ENCODE results near the gene KLHL18.
"Not testable (repeated sequence)": the region's sequence is repeated elsewhere in the genome, so short reads cannot be mapped to it uniquely, and the experiment has no call there.

The KLHL18 gene

GRCh38 chr3:47315069-47315647 is 32.4 kb downstream of the KLHL18 start:
- no peak for DNase-seq

DNA sequence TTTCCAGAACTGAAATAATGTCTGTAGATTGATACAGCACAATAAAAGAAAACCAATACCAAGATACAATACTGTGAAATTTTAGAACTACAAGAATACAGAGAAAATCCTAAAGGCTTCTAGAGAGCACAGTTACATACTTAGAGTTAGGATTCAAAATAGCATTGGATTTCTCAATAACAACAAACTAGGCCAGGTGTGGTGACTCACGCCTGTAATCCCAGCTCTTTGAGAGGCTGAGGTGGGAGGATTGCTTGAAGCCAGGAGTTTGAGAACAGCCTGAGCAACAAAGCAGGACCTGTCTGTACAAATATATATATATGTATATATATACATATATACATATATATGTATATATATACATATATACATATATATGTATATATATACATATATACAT is 33.4 kb downstream of the KLHL18 start:
- DNase-seq, result not testable (repeated sequence)

DNA sequence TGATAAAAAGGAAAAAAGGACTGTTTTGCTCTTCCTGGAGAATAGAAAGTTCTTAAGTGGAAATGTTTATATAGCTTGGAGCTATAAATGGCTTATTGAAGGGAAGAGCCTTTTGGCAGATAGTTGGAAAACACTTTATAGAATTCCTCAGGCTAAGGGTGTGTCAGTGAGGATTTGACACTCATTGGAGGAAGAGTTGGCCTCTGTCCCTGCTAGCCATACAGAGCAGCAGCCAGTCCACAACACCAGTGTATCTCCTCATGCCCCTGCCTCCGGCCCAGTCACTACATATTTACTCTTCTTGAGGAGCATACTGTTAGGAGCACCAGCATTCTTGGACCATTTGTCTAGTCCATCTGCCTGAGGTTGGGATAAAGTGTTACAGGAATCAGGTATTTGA is 36.2 kb downstream of the KLHL18 start:
- DNase-seq, result no peak

- DNase-seq, result no peak
These were observed 37.2 kb downstream of the KLHL18 start for GRCh38 chr3:47319956-47320355.

GRCh38 chr3:47323431-47324277 is 40.9 kb downstream of the KLHL18 start:
- DNase-seq, result no peak

GRCh38 chr3:47324278-47324865 is 41.6 kb downstream of the KLHL18 start:
- peak; percentile 9 for DNase-seq

DNA sequence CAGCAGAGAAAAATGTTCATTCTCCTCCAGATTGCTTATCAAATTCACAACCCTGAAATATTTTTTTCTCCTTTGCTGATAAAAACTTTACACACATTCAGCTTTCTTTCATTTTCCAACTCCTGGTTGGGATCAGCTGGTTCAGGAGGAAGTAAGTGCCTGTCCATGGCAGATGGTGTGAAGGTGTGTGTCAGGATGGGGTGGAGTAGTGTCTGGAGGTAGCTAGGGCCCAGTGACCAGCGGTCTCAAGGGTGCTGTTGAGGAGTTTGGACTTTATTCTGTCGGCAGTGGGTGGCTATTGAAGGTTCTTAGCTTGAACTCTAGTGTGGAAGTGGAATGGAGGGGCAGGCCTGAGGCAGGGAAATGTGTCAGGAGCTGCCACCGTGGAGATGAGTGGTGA is 51.2 kb downstream of the KLHL18 start:
- no peak for DNase-seq

GRCh38 chr3:47337656-47338055 is 54.9 kb downstream of the KLHL18 start:
- DNase-seq, result no peak

- DNase-seq, result no peak
These were observed 57.2 kb downstream of the KLHL18 start for GRCh38 chr3:47339951-47340350.

- no peak for DNase-seq
These were observed 58.1 kb downstream of the KLHL18 start for GRCh38 chr3:47340866-47341265.

DNA sequence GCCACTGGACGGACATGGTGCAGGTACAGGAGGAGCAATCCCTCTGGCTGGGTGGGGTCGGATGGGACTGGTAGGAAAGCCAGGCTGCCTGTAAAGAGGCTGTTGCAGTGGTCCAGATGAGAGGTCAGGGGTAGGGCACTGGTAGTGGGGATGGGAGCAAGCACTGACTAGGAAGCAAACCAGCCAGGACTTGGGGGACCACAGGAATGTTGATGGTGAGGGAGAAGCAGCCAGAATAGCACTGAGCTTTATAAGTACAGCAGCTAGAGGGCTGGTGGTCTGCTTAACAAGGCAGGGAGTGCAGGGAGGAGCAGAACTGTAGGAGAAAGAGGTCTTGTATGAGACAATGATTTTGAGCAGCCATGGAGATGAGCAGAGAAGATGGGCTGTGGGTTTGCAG is 59.4 kb downstream of the KLHL18 start:
- DNase-seq, result no peak

DNA sequence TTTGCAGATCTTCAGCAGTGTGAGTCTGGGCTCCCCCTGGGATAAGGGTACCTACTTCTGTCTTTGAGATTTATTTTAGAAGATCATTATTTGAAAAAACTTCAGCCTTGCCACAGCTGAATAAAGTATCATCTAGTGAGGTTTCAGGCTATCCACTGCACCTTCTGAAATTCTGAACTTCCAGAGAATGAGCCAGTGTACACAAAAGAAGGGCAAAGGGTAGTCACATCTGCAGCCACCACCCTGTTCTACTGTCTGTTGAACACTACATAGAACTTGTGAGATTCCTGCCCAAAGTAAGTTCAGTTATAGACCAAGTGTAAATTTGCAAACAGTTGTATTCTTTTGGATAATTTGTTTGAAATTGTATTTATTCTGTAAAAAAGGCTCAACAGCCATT is 60.1 kb downstream of the KLHL18 start:
- no peak for DNase-seq

GRCh38 chr3:47343471-47343971 is 60.8 kb downstream of the KLHL18 start:
- no peak for DNase-seq

GRCh38 chr3:47344971-47345370 is 62.2 kb downstream of the KLHL18 start:
- no peak for DNase-seq

GRCh38 chr3:47347217-47347801 is 64.6 kb downstream of the KLHL18 start:
- DNase-seq, result no peak

GRCh38 chr3:47348411-47349154 is 65.8 kb downstream of the KLHL18 start:
- DNase-seq, result no peak

GRCh38 chr3:47355010-47355409 is 72.3 kb downstream of the KLHL18 start:
- no peak for DNase-seq

DNA sequence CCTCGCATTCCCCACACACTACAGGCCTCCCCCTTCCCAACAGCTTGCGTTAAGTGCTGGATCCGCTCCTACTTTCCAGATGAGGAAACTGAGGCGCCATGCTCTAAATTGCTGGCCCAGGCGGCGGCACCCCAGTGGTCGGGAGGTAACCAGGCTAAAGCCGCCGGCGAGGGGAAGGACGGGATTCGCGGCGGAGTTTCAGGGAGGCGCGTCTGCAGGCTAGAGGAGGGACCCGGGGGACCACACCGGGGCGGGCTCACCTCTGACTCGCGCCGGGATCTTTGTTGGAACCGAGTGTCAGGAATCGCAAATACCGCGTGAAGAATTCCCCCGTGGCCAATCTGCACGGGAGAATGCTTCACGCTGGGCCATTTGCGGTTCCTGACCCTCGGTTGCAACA is 73.5 kb downstream of the KLHL18 start:
- no peak for DNase-seq

DNA sequence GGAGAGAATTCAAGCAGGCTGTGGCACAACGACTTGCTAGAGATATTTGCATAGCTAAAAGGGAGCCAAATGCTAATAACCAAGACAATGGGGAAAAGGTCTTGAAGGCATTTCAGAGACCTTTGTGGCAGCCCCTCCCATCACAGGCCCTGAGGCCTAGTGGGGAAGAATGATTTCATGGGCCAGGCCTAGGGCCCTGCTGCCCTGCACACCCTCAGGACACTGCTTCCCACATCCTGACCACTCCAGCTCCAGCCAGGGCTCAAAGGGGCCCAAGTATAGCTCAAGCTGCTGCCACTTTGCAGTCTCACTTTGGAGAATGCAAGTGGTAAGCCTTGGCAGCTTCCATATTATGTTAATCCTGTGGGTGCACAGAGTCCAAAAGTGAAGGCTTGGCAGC is 76.6 kb downstream of the KLHL18 start:
- no peak for DNase-seq

DNA sequence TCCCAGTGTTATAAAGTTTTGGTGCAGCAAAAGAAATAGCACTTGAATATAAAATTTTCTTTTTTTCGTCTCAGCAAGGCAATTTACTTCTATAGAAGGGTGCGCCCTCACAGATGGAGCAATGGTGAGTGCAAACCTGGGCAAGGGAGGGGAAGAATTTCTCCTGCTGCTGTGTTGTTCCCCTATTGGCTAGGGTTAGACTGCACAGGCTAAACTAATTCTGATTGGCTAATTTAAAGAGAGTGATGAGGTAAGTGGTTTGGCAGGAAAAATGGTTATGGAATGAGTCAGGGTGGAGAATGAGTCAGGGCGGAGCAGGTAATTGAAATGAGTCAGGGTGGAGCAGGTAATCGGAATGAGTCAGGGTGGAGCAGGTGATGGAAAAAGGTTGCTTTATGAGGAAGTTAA is 77.4 kb downstream of the KLHL18 start:
- not testable (repeated sequence) for DNase-seq

DNA sequence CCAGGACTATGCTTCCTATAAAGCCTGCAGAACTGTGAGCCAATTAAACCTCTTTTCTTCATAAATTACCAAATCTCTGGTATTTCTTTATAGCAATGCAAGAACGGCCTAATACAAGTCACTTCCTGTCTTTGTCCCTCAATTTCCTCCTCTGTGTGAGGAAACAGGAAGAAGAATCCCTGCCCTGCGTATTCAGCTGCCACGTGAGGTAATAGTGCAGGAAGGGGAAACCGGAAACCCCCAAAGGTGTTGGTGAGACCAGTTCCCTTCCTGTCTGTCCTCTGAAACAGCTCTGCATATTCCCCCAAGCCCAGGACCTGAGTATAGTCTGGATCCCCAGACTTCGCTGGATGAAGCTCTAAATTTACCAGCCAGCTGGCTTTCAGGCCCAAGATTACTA is 80.0 kb downstream of the KLHL18 start:
- no peak for DNase-seq

- no peak for DNase-seq
These were observed 82.7 kb downstream of the KLHL18 start for GRCh38 chr3:47365213-47366153.

Data from NCI-H1436 (cell line).